ENCODE measurements around the gene LRRC8C.

Gene LRRC8C

GRCh38 chr1:89736937-89737733 is 104.2 kb downstream of the LRRC8C start:
- H3K27me3 ChIP-seq (replicated peaks), result no peaks in the 10 kb centered on the region
- H3K4me3 ChIP-seq (ENCODE audit: low read depth, low read length), result no peak overlapping the region
- in situ Hi-C loops (cut with HindIII; ENCODE audit: low pct_ligation_motif_present, low sequenced_read_pairs), result no loop called here
- H3K36me3 ChIP-seq (replicated peaks), result no peaks in the 10 kb centered on the region
- DNase-seq, result no peak
- no peak overlapping the region for H3K27ac ChIP-seq
- TF ChIP-seq CTCF (IDR thresholded peaks at IDR 0.05; ENCODE audit: low read depth, low read length, missing control alignments), result no peak

GRCh38 chr1:89737985-89738510 is 105.1 kb downstream of the LRRC8C start:
- in situ Hi-C loops (cut with HindIII; ENCODE audit: low pct_ligation_motif_present, low sequenced_read_pairs), result no loop called here
- no peak for DNase-seq
- no peak overlapping the region for H3K27ac ChIP-seq
- TF ChIP-seq CTCF (IDR thresholded peaks at IDR 0.05; ENCODE audit: low read depth, low read length, missing control alignments), result no peak
- H3K4me3 ChIP-seq (ENCODE audit: low read depth, low read length), result no peak overlapping the region
- H3K27me3 ChIP-seq (replicated peaks), result no peaks in the 10 kb centered on the region
- no peaks in the 10 kb centered on the region for H3K36me3 ChIP-seq (replicated peaks)

- in situ Hi-C loops (cut with HindIII; ENCODE audit: low pct_ligation_motif_present, low sequenced_read_pairs), result no loop called here
- H3K27ac ChIP-seq, result no peak overlapping the region
- DNase-seq, result peak; percentile 58
Observed at GRCh38 chr1:89739013-89739843, 106.3 kb downstream of the LRRC8C start.

GRCh38 chr1:89739844-89740216 is 106.9 kb downstream of the LRRC8C start:
- Histone ChIP-seq H3K4me3 (ENCODE audit: low read depth, low read length) (no peak overlapping the region), H3K27ac (no peak overlapping the region), H3K36me3 (replicated peaks) (no peaks in the 10 kb centered on the region), H3K27me3 (replicated peaks) (no peaks in the 10 kb centered on the region)
- DNase-seq, result no peak
- no peak for TF ChIP-seq CTCF (IDR thresholded peaks at IDR 0.05; ENCODE audit: low read depth, low read length, missing control alignments)
- in situ Hi-C loops (cut with HindIII; ENCODE audit: low pct_ligation_motif_present, low sequenced_read_pairs), result no loop called here

More at GRCh38 chr1:89739013-89739843, 106.3 kb downstream of the LRRC8C start:
- no peaks in the 10 kb centered on the region for H3K36me3 ChIP-seq (replicated peaks)
- TF ChIP-seq CTCF (IDR thresholded peaks at IDR 0.05; ENCODE audit: low read depth, low read length, missing control alignments), result no peak
- no peaks in the 10 kb centered on the region for H3K27me3 ChIP-seq (replicated peaks)
- H3K4me3 ChIP-seq (ENCODE audit: low read depth, low read length), result no peak overlapping the region

- TF ChIP-seq CTCF (IDR thresholded peaks at IDR 0.05; ENCODE audit: low read depth, low read length, missing control alignments), result no peak
- no peak for DNase-seq
- in situ Hi-C loops (cut with HindIII; ENCODE audit: low pct_ligation_motif_present, low sequenced_read_pairs), result no loop called here
Observed at GRCh38 chr1:89743788-89744187, 110.9 kb downstream of the LRRC8C start.

More at GRCh38 chr1:89743788-89744187, 110.9 kb downstream of the LRRC8C start:
- Histone ChIP-seq H3K27me3 (replicated peaks) (no peaks in the 10 kb centered on the region), H3K36me3 (replicated peaks) (no peaks in the 10 kb centered on the region), H3K4me3 (ENCODE audit: low read depth, low read length) (no peak overlapping the region), H3K27ac (no peak overlapping the region)
